ENCODE results near the gene POSTN. TPM values are rescaled to one million over a fixed set of nuclear protein-coding genes. Genes with fewer than 3 reads are reported as not detected.

POSTN gene
- total RNA-seq, 1 donor from 2014 or later, result 52.1 TPM

DNA sequence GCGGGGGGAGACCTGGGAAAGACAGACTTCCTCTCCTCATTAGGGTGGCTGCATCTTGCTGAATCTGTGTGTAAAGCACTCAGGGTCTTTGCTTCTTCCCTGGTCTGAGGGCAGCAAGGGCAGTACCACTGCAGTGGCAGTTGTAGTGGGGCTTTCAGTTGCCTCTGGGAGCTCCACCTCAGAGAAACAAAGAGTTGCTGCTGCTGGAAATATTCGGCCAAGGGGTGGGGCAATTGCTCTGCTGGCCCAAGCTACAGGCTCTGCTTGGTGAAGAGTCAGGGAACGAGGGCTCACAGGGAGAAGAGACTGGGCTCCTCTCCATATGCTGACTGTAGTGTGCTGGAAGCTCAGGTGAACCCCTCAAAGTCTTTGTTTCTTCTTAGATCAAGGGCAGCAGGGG is 52.5 kb downstream of the POSTN start:
- Histone ChIP-seq H3K27me3 (ENCODE audit: low read depth) (no peaks in the 10 kb centered on the region), H3K4me1 (no peaks in the 10 kb centered on the region), H3K27ac (replicated peaks) (no peak overlapping the region), H3K4me3 (no peak overlapping the region), H3K9me3 (replicated peaks) (peaks cover 13% of the 10 kb centered on the region), H3K36me3 (no peaks in the 10 kb centered on the region)
- intact Hi-C loops (cut with micrococcal nuclease), result no loop called here
- TF ChIP-seq, protein P1, sequence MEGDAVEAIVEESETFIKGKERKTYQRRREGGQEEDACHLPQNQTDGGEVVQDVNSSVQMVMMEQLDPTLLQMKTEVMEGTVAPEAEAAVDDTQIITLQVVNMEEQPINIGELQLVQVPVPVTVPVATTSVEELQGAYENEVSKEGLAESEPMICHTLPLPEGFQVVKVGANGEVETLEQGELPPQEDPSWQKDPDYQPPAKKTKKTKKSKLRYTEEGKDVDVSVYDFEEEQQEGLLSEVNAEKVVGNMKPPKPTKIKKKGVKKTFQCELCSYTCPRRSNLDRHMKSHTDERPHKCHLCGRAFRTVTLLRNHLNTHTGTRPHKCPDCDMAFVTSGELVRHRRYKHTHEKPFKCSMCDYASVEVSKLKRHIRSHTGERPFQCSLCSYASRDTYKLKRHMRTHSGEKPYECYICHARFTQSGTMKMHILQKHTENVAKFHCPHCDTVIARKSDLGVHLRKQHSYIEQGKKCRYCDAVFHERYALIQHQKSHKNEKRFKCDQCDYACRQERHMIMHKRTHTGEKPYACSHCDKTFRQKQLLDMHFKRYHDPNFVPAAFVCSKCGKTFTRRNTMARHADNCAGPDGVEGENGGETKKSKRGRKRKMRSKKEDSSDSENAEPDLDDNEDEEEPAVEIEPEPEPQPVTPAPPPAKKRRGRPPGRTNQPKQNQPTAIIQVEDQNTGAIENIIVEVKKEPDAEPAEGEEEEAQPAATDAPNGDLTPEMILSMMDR (IDR thresholded peaks at IDR 0.05; ENCODE audit: borderline replicate concordance), result no peak
- no peak for DNase-seq

- Histone ChIP-seq H3K36me3 (no peaks in the 10 kb centered on the region), H3K4me1 (no peaks in the 10 kb centered on the region), H3K9me3 (replicated peaks) (peaks cover 13% of the 10 kb centered on the region), H3K4me3 (no peak overlapping the region), H3K27me3 (ENCODE audit: low read depth) (no peaks in the 10 kb centered on the region), H3K27ac (replicated peaks) (no peak overlapping the region)
- TF ChIP-seq, protein P1 (IDR thresholded peaks at IDR 0.05; ENCODE audit: borderline replicate concordance), result no peak
- DNase-seq, result no peak
- intact Hi-C loops (cut with micrococcal nuclease), result no loop called here
These were observed 53.6 kb downstream of the POSTN start for GRCh38 chr13:37544995-37545394.

DNA sequence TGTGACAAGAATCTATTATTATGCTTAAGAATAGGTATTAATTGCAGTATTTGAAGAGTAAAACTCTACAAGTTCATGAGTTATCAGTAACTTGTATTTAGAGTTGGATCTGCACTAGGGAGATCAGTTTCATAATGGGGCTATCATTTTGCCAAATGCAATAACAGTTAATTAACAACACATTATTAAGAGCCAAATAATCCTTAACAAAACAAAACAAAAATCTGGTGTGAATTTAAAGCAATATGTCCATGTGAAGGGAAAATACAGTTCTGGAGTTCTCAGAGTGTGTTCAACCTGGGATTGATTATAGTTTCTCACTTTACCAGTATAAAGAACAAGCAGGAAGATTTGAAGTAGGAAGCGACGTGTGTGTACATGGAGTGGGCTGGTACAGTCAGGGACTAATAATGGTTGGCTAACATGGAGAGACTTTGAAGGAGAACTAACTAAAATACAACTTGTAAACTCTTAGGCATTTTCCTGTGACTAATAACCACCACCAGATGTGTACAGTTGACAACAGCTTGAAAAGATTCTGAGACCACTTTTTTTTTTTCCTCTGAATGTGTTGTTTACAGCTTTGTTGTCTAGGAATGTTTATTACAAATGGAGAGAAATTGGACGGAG is 58.5 kb downstream of the POSTN start:
- intact Hi-C loops (cut with micrococcal nuclease), result no loop called here

GRCh38 chr13:37539170-37539569 is 59.4 kb downstream of the POSTN start:
- TF ChIP-seq, protein P1 (IDR thresholded peaks at IDR 0.05; ENCODE audit: borderline replicate concordance), result no peak
- Histone ChIP-seq H3K4me1 (no peaks in the 10 kb centered on the region), H3K4me3 (no peak overlapping the region), H3K36me3 (no peaks in the 10 kb centered on the region), H3K27me3 (ENCODE audit: low read depth) (no peaks in the 10 kb centered on the region), H3K27ac (replicated peaks) (no peak overlapping the region), H3K9me3 (replicated peaks) (no peaks in the 10 kb centered on the region)
- intact Hi-C loops (cut with micrococcal nuclease), result no loop called here
- DNase-seq, result no peak

More for the DNA sequence above, 58.5 kb downstream of the POSTN start:
- no peaks in the 10 kb centered on the region for H3K27me3 ChIP-seq (ENCODE audit: low read depth)
- no peaks in the 10 kb centered on the region for H3K9me3 ChIP-seq (replicated peaks)
- DNase-seq, result no peak
- no peaks in the 10 kb centered on the region for H3K36me3 ChIP-seq
- no peak overlapping the region for H3K4me3 ChIP-seq
- no peak overlapping the region for H3K27ac ChIP-seq (replicated peaks)
- H3K4me1 ChIP-seq, result no peaks in the 10 kb centered on the region
- TF ChIP-seq, protein P1 (IDR thresholded peaks at IDR 0.05; ENCODE audit: borderline replicate concordance), result no peak

GRCh38 chr13:37535501-37535900 is 63.1 kb downstream of the POSTN start:
- TF ChIP-seq, protein P1 (IDR thresholded peaks at IDR 0.05; ENCODE audit: borderline replicate concordance), result no peak
- H3K4me3 ChIP-seq, result no peak overlapping the region
- H3K36me3 ChIP-seq, result no peaks in the 10 kb centered on the region
- no peaks in the 10 kb centered on the region for H3K27me3 ChIP-seq (ENCODE audit: low read depth)
- DNase-seq, result no peak
- no peak overlapping the region for H3K27ac ChIP-seq (replicated peaks)
- intact Hi-C loops (cut with micrococcal nuclease), result no loop called here
- peaks cover 20% of the 10 kb centered on the region for H3K9me3 ChIP-seq (replicated peaks)
- no peaks in the 10 kb centered on the region for H3K4me1 ChIP-seq
